Measurements from ENCODE around the gene DHX8.

DHX8 gene

GRCh38 chr17:43548689-43549379 lies 65.1 kb downstream of the DHX8 start:
- no peak for DNase-seq

GRCh38 chr17:43549496-43549895 lies 65.7 kb downstream of the DHX8 start:
- no peak for DNase-seq

- DNase-seq: no peak
Observed at GRCh38 chr17:43550754-43551153, 67.0 kb downstream of the DHX8 start.

DNA sequence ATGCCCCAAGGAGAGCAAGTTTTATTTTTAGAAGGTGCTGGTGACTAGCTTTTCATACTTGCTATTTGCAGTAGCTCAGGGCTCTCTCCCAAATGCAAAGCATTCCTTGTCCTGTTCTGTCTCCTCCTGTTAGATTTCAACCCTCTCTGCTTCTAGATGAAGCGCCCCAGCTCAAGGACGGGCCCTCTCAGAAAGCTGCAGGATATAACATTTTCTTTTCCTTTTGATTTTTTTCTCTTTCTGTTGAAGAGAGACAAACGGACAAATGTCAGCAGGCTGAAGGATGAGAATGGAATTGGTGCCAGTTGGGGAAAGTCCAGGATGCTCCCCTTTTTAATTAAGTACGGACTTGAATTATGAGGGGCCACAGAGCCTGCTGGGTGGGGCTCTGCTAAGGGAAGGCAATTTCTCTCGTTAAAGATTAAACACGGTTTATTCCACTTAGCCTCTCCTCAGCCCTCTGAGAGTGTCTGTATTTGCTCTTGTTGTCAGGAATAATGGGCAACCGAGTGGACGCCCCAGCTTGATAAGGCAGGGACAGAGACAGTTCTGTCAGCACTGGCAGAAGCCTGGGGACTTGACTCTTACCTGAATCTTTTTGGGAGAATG lies 68.6 kb downstream of the DHX8 start:
- DNase-seq: no peak

- no peak for DNase-seq
Observed at GRCh38 chr17:43553573-43553972, 69.8 kb downstream of the DHX8 start.

DNA sequence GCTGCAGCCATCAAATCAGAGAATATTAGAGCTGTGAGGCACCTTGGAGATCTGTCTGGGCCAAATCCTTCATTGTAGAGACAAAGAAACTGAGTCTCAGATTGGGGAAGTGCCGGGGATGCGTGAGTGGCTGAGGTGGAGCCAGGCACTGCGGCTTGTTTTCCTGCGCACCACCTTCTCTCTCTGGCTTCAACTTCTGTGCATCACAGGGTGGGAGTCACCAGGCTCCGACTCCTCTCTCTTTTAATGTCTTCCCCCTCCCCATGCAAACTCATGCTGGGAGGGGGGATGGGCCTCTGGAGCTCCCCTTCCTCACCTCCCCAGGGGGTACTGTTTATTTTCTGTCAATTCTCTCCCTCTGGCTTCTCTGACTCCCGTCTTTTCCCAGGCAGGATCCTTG lies 71.1 kb downstream of the DHX8 start:
- DNase-seq: no peak

- DNase-seq: no peak
Observed at GRCh38 chr17:43556292-43556691, 72.5 kb downstream of the DHX8 start.

DNA sequence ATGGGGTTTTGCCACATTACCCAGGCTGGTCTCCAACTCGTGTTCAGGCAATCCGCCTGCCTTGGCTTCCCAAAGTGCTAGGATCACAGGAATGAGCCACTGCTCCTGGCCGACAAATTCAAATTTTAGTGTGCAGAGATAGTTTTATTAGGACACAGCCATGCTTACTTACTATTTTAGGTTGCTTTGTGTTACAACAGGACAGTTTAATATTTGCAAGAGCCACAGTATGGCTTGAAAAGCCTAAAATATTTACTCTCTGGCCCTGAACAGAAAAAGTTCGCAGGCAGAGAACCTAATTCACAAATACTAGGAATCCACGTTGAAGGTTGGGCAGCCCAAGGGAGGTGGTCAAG lies 75.0 kb downstream of the DHX8 start:
- DNase-seq: no peak

DNA sequence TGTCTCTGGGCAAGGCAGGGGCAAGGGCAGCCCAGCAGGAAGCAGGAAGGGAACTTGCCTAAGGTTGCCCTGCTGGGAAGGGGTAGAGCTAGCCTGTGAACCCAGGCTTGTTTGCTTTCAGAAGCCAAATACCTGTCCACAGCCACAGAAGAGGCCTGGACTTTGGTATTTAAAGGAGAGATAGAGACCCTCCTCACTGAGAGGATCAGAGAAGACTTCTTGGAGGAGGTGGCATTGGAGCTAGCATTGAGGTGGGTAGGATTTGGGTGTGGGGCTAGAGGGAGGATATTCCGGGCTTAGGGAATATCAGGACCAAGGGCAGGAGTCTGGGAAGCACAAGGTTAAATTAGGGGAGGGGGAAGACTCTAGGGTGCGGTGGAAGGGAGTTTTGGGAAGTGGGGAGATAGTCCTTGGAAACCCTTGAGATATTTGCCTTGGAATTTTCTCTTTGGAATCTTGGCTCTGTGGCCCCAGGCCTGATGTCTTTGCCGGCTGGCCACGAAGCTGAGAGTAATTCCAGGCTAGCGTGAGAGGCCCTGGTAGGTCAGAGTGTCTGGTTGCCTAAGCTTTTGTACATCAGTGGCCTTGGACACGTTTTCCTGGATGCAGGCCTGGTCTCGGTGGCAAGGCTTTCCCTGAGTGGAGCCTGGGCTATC lies 75.5 kb downstream of the DHX8 start:
- no peak for DNase-seq

GRCh38 chr17:43560461-43561427 lies 77.0 kb downstream of the DHX8 start:
- no peak for DNase-seq

DNA sequence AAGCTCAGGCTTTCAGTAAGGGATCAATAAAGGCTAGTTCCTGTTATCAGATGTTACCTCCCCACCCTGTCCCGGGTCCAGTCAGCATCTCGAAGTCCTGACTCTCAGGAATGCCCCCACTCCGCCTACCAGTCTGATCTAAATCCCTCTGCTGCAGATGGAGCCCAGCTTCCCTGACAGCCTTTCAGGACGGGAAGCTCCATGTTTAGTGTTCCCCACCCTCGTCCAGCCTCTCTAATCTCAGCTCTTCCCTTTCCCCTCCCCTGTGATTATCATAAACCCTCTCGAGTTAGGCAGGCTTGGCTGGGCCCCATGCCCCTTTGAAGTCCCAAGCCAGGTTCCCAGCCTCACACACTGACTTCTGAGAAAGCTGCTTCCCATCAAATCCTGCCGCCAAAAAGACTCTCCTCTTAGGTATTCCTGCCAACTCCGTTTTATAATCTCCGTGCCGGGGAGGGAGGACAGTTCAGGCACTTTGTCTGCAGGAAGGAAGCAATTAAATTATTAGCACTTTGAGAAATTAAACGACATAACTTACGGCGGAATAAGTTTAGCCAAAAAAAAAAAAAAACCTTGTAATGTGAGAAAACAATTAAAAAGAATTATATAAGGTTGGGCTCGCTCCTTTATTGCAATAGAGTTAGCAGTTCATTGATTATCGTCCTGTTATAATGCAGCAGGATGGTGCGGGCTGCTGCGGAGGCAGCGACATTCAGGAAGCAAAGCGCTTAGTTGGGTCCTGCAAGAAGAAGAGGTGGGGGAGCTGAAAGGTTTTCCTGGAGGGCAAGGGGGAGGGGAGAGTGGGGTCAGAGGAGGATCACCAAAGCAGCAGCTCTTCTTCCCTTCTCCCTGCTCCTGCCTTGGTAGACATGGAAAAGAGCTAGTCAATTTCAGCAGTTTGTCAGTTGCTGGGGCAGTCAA lies 79.2 kb downstream of the DHX8 start:
- DNase-seq: no peak

GRCh38 chr17:43563600-43564594 lies 80.1 kb downstream of the DHX8 start:
- DNase-seq: no peak

GRCh38 chr17:43568506-43569082 lies 84.8 kb downstream of the DHX8 start:
- DNase-seq: no peak

DNA sequence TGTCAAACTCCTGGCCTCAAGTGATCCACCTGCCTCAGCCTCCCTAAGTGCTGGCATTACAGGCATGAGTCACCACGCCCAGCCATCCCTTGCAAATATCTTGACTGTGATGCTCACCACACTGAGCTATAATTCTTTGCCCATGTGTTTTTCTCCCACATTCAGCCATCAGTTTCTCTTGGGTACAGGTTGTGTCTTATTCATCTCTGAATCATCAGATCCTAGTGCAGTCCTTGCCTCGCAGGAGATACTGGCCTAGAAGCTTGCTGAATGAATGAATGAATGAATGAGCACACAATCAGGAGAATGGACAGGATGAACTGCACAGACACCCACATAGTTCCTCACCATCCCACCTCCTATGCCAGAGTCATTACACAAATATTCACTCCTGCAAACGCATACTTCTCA lies 86.7 kb downstream of the DHX8 start:
- DNase-seq: no peak

DNA sequence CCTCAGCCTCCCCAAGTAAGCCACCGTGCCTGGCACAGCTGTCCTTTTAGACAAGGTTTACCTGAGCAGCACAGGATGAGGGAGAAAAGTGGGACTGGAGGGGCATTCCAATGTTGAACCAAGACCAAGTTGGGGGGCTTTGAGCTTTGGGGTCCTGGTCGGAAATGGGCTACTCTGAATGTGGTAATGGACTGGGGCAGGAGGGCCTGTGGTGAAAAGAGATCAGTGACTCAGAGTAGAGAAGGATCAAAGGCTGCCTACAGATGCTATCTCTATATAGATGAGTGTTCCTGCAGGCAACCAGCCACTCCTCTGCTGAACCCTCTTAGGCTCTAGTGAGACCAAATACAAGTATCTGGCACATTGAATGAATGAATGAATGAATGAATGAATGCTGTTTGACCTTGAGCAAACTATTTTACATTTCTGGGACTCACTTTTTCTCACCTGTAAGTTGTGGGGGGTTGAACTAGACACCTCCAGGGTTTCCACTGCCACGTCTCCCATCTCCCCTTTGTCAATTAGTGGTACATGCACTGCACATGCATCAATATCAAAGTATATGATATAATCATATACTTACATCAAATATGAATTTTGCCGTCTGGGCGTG lies 88.7 kb downstream of the DHX8 start:
- DNase-seq: no peak

GRCh38 chr17:43573579-43574321 lies 90.0 kb downstream of the DHX8 start:
- no peak for DNase-seq

- DNase-seq: no peak
Observed at GRCh38 chr17:43574348-43574747, 90.6 kb downstream of the DHX8 start.

GRCh38 chr17:43574896-43575525 lies 91.2 kb downstream of the DHX8 start:
- DNase-seq: no peak
